Fibroblast of upper back skin (primary cell): ENCODE data around the gene EDARADD.
"Not testable (repeated sequence)": the region's sequence is repeated elsewhere in the genome, so short reads cannot be mapped to it uniquely, and the experiment has no call there.

Experiments
- DNase-seq: peaks from one replicate; pipeline ENCODE4 v3.0.0-alpha.2; 2013

Gene EDARADD

DNA sequence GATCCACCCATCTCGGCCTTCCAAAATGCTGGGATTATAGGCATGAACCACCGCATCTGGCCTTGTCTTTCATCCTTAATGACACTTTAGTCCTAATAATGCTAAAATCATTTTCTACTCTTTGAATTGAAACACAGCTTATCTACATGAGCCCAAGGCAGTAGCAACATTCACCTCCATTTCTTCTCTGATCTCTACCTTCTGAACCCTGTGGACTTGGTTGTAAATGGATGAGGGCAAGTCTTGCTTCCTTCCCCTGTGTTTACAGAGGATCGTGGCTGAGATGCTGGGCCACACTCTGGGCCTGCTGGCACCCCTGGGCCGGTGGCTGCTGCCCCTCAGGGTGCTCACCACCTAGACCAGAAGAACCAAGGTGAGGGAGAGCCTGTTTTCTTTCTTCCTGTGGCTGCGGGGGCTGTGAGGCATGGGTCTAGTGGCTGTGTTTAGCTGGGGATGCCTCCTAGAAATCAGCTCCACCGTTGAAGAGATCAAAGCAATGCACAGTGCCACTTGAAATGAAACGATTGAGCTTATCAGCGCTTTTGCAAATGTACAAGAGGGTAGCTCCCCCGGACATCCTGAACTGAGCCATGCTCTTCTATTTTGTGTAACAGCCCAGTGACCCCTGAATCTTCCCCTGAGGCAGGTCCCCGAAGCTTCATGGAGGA, 97.5 kb downstream of the EDARADD start:
- DNase-seq = no peak

- DNase-seq = no peak
These were observed 98.3 kb downstream of the EDARADD start for GRCh38 chr1:236492378-236492777.

DNA sequence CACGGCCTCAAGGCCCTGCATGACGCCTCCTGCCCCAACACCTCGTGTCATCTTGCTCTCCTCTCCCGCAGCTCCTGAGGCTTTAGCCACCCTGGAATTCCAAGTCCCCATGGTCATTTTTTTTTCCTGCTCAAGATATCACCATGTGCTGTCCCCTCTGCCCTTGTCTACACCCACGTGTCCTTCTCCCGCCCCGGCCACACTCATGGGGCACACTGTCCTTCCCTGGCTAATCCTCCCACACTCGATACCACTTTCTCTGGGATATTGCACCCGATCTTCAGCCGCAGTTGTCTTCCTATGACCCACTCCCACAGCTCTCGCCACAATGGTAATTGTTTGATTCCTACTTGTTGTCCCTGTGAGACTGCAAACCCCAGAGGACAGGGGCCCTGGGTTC, 100.0 kb downstream of the EDARADD start:
- no peak for DNase-seq

DNA sequence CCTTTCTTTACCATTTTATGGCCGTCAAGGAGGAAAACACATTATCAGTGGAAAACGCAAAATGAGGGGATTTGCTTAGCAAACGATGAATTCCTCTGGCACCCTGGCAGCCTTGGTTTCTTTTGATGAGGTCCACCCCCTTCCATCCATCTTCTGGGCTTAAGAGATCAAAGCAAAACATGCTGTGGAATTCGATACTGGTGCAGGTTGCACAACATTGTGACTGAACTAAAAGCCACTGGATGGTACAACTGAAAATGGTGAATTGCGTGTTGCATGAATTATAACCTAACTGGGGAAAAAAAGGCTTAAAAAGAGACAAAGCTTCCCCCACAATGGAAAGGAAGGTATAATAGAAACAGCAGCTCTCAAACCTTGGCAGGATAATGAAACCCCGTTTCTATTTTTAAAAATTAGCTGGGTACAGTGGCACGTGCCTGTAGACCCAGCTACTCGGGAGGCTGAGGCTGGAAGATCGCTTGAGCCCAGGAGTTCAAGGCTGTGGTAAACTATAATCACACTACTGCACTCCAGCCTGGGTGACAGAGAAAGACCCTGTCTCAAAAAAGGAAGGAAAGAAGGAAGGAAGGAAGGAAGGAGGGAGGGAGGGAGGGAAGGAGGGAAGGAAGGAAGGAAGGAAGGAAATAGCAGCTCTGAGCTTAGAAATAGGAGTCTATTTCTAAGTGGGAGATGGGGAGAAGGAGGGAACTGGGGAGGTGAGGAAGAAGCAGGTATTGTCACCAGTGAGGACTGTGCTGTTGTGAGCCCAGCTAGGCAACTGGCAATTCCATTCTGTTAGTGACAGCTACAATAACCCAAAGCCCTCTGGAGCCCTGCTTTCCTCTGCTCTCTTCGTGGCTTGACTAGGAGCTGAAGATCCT, 100.7 kb downstream of the EDARADD start:
- peak; percentile 14 for DNase-seq

DNA sequence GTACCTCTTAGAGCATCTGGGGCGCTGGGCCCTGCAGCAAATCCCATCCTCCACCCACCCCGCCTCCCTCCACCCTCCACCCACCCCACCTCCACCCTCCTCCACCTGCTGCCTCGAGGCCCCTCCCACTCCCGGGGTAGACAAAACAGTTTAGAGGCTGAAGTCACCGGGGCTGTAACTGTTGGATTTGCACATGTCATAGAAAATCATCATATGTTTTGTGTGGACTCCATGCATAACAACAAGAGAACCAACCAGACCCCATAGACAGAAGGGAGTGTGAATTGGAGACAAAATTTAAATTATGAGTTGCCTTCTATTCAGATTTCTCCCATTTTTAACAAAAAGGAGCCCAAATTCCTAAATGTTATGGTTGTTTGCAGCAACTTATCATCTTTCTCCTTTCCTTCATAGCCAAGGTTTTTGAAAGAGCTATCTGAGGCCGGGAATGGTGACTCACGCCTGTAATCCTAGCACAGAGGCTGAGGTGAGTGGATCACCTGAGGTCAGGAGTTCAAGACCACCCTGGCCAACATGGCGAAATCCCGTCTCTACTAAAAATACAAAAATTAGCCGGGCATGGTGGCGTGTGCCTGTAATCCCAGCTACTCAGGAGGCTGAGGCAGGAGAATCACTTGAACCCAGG, 101.5 kb downstream of the EDARADD start:
- DNase-seq = no peak

- DNase-seq = no peak
These were observed 103.8 kb downstream of the EDARADD start for GRCh38 chr1:236497908-236498307.

GRCh38 chr1:236501093-236501492, 107.0 kb downstream of the EDARADD start:
- no peak for DNase-seq

- peak; percentile 35 for DNase-seq
These were observed 108.5 kb downstream of the EDARADD start for GRCh38 chr1:236502579-236502971.

- DNase-seq = peak; percentile 57
These were observed 109.0 kb downstream of the EDARADD start for GRCh38 chr1:236502972-236503639.

GRCh38 chr1:236504338-236504737, 110.3 kb downstream of the EDARADD start:
- DNase-seq = not testable (repeated sequence)

- DNase-seq = peak; percentile 22
These were observed 113.1 kb downstream of the EDARADD start for GRCh38 chr1:236507022-236507700.

- no peak for DNase-seq
These were observed 114.5 kb downstream of the EDARADD start for GRCh38 chr1:236508593-236509027.

DNA sequence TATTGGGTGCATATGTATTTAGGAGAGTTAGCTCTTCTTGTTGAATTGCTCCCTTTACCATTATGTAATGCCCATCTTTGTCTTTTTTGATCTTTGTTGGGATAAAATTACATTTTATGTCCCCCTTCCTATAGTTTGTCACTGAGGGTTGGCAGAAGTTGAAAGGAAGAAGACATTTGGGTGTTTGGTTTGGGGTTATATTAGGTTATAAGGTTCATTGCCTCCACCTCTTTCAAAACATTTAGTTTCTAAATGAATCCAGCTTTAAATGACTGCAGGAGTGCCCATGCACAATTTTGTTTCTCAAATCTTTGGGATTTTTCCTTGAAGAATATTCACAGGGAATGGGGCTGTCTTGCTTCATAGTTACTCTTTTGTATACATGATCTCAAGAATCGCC, 115.1 kb downstream of the EDARADD start:
- no peak for DNase-seq

GRCh38 chr1:236509647-236510401, 115.7 kb downstream of the EDARADD start:
- DNase-seq = no peak

DNA sequence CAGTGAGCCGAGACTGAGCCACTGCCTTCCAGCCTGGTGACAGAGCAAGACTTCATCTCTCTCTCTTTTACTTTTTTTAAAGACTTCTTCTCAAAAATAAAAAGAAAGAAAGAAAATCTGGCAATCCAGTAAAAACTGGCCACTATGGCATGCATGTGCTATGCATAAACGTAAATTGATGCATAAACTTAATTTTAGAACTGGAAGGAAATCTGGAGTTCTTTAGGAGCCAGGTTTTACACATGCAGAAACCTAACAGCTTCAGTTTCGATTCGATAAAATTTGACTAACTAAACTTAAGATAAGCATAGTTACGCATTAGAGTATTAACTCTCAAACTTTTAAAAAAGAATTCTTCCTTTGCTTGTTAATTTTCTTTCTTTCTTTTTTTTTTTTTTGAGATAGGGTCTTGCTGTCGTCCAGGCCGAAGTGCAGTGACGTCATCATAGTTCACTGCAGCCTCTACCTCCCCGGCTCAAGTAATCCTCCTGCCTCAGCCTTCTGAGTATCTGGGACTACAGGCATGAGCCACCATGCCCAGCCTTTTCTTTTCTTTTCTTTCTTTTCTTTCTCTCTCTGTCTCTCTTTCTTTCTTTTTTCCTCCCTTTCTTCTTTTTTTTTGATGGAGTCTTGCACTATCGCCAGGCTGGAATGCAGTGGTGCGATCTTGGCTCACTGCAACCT, 117.8 kb downstream of the EDARADD start:
- DNase-seq = no peak

- no peak for DNase-seq
These were observed 120.8 kb downstream of the EDARADD start for GRCh38 chr1:236514703-236515442.

GRCh38 chr1:236515443-236515958, 121.4 kb downstream of the EDARADD start:
- DNase-seq = no peak

- DNase-seq = peak; percentile 67
These were observed 123.0 kb downstream of the EDARADD start for GRCh38 chr1:236516929-236517704.

- peak; percentile 65 for DNase-seq
These were observed 124.2 kb downstream of the EDARADD start for GRCh38 chr1:236518322-236518721.
